HCT116 (cell line): ENCODE results near the gene PHF20. TPM values are rescaled to one million over a fixed set of nuclear protein-coding genes. Genes with fewer than 3 reads are reported as not detected.
"Not testable (repeated sequence)": the region's sequence is repeated elsewhere in the genome, so short reads cannot be mapped to it uniquely, and the experiment has no call there.

Source experiments
- ATAC-seq: fragments of 200-7000 bp; cut with Tn5 transposase; 2 replicates; pipeline ENCODE4 v1.9.1; 2020; ENCODE audit warnings: mild to moderate bottlenecking, moderate library complexity
- BruUV-seq: library from RNA; stranded (reverse); fragments of 400-500 nt; replicated peaks from 2 replicates; lab custom pipeline; 2021; lab: Mats Ljungman, UMichigan
- CTCF ChIA-PET: fragments of 300-600 bp; sonication (Branson Sonifier 250); formaldehyde crosslinking; loops from one replicate; lab custom pipeline; 2021; ENCODE audit warnings: antibody characterized with exemption; lab: Charles Lee
- POLR2A ChIA-PET: fragments of 300-600, 350-600 bp; sonication (Branson Sonifier 250); formaldehyde crosslinking; loops from one replicate; lab custom pipeline; 2021; ENCODE audit warnings: antibody characterized with exemption; lab: Charles Lee
- RAD21 ChIA-PET, 2 experiments: fragments of 300-600 bp; sonication (Branson Sonifier 250); formaldehyde crosslinking; loops; one replicate each; lab custom pipeline; 2023; ENCODE audit warnings: low total read pairs in 2 of 2; ENCODE audit not compliant: uncharacterized antibody in 2 of 2, unreplicated experiment in 2 of 2, low non-redundant PET in 1 of 2; lab: Charles Lee
- DNase-seq: peaks from one replicate; pipeline ENCODE4 v3.0.0-alpha.2; 2010; ENCODE audit warnings: low read depth, low spot score
- H2AFZ ChIP-seq: fragments of 200-600 bp; shearing (Covaris generic), sonication (generic); 2 replicates; pipeline ENCODE4 v1.6.1; 2017; ENCODE audit warnings: low read depth, mixed run types, mixed read lengths, antibody characterized with exemption, low read length; ENCODE audit not compliant: poor library complexity, severe bottlenecking
- H3K27ac ChIP-seq: 2 replicates; pipeline ENCODE4 v1.5.1; 2012; ENCODE audit warnings: low read depth, low read length
- H3K27me3 ChIP-seq: fragments of 200-600 bp; sonication (generic); 2 replicates; pipeline ENCODE4 v1.6.1; 2016; ENCODE audit warnings: mixed run types, low read length, mixed read lengths; ENCODE audit not compliant: insufficient read depth
- H3K36me3 ChIP-seq, 2 experiments: fragments of 200-500 bp in 1 of 2; fragments of 200-600 bp in 1 of 2; sonication (Bioruptor generic) in 1 of 2; sonication (generic) in 1 of 2; 2 replicates each; pipeline versions ENCODE4 v1.5.1 to v1.6.1; 2014 to 2016; ENCODE audit warnings: low read length in 2 of 2, inconsistent platforms in 1 of 2, mixed read lengths in 1 of 2, mixed run types in 1 of 2; ENCODE audit not compliant: insufficient read depth in 2 of 2, control insufficient read depth in 1 of 2
- H3K4me1 ChIP-seq, 2 experiments: fragments of 200-600 bp in 1 of 2; sonication (generic) in 1 of 2; 2 replicates each; pipeline versions ENCODE4 v1.5.1 to v1.6.1; 2012 to 2017; ENCODE audit warnings: low read length in 2 of 2, inconsistent platforms in 1 of 2, mild to moderate bottlenecking in 1 of 2, mixed read lengths in 1 of 2, mixed run types in 1 of 2, moderate library complexity in 1 of 2; ENCODE audit not compliant: insufficient read depth in 2 of 2, control insufficient read depth in 1 of 2
- H3K4me2 ChIP-seq: fragments of 200-600 bp; sonication (generic); 2 replicates; pipeline ENCODE4 v1.6.1; 2017; ENCODE audit warnings: mixed run types, low read length, mixed read lengths
- H3K4me3 ChIP-seq, 2 experiments: fragments of 200-600 bp in 1 of 2; sonication (generic) in 1 of 2; replicated peaks in 1 of 2; 2 replicates each; pipeline ENCODE4 v1.5.1; 2011 to 2016; ENCODE audit warnings: low read length in 2 of 2, control low read depth in 1 of 2, low read depth in 1 of 2, mild to moderate bottlenecking in 1 of 2, mixed read lengths in 1 of 2, mixed run types in 1 of 2
- H3K79me2 ChIP-seq: fragments of 200-600 bp; sonication (generic); 2 replicates; pipeline ENCODE4 v1.6.1; 2017; ENCODE audit warnings: mild to moderate bottlenecking, mixed run types, low read length, moderate library complexity, mixed read lengths; ENCODE audit not compliant: insufficient read depth
- H3K9ac ChIP-seq: fragments of 200-600 bp; sonication (generic); 2 replicates; pipeline ENCODE4 v1.6.1; 2016; ENCODE audit warnings: low read length, mixed read lengths
- H3K9me2 ChIP-seq: fragments of 200-600 bp; sonication (generic), shearing (Covaris generic); 2 replicates; pipeline ENCODE4 v1.6.1; 2017; ENCODE audit warnings: mixed run types, mild to moderate bottlenecking, moderate library complexity; ENCODE audit not compliant: insufficient read depth
- H3K9me3 ChIP-seq, 2 experiments: fragments of 200-500 bp in 1 of 2; fragments of 200-600 bp in 1 of 2; sonication (Bioruptor generic) in 1 of 2; sonication (generic) in 1 of 2; 2 replicates each; pipeline ENCODE4 v1.6.1; 2014 to 2017; ENCODE audit warnings: low read length in 2 of 2, mixed read lengths in 2 of 2, inconsistent platforms in 1 of 2, low read depth in 1 of 2, mild to moderate bottlenecking in 1 of 2, mixed run types in 1 of 2, moderate library complexity in 1 of 2; ENCODE audit not compliant: control insufficient read depth in 1 of 2, insufficient read depth in 1 of 2
- H4K20me1 ChIP-seq: fragments of 200-600 bp; sonication (generic), shearing (Covaris generic); 2 replicates; pipeline ENCODE4 v1.6.1; 2017; ENCODE audit warnings: mixed run types, mild to moderate bottlenecking, moderate library complexity; ENCODE audit not compliant: insufficient read depth
- CBX3 ChIP-seq: IDR thresholded peaks from 2 replicates; pipeline ENCODE4 v1.6.1; 2012; ENCODE audit warnings: low read depth
- JUND ChIP-seq: IDR thresholded peaks from 2 replicates; pipeline ENCODE4 v1.6.1; 2012
- TCF7L2 ChIP-seq: IDR thresholded peaks from 2 replicates; pipeline ENCODE4 v1.7.0; 2011; ENCODE audit warnings: borderline replicate concordance, inconsistent platforms; ENCODE audit not compliant: insufficient read depth, insufficient read length; ENCODE audit errors: extremely low read depth
- intact Hi-C: fragments of 100-400 bp; cut with micrococcal nuclease; formaldehyde crosslinking; loops from 2 replicates; pipeline ENCODE4 v1.10.0; 2022
- total RNA-seq: library from RNA; stranded (reverse); gene quantifications from one replicate; pipeline ENCODE4 v1.2.1, GENCODE V29; 2021; ENCODE audit not compliant: unreplicated experiment

The PHF20 gene
- total RNA-seq, 1 experiment from 2014 or later: 40.8 TPM

- no peak overlapping the region for H3K9ac ChIP-seq
- TF ChIP-seq CBX3 (0 out of 2 replicates have a peak, but pooled peaks have one; percentile 13), TCF7L2 (no peak), JUND (no peak)
- ChIA-PET RAD21 (no interaction called here), CTCF (no interaction called here), POLR2A (no interaction called here)
- 0 out of 4 replicates have a peak, but pooled peaks cover 0 to 3% of the 10 kb centered on the region in 2 experiments for H3K4me1 ChIP-seq
- BruUV-seq: no TSS peak
- peaks cover 0 to 8% of the 10 kb centered on the region in 2 experiments; a peak in 1 of 4 replicates for H3K9me3 ChIP-seq
- no peak overlapping the region for H3K4me3 ChIP-seq
- no peaks in the 10 kb centered on the region for H4K20me1 ChIP-seq
- intact Hi-C loops: no loop called here
- H3K4me2 ChIP-seq: no peak overlapping the region
- no peaks in the 10 kb centered on the region for H3K79me2 ChIP-seq
- H3K27ac ChIP-seq: no peak overlapping the region
- peaks cover 0 to 9% of the 10 kb centered on the region in 2 experiments; a peak in 1 of 4 replicates for H3K36me3 ChIP-seq
- DNase-seq: no peak
- H3K27me3 ChIP-seq: no peaks in the 10 kb centered on the region
- ATAC-seq: no peak
- no peaks in the 10 kb centered on the region for H3K9me2 ChIP-seq
- H2AFZ ChIP-seq: no peak overlapping the region
Observed at GRCh38 chr20:35842361-35842760, 70.5 kb downstream of the PHF20 start.

DNA sequence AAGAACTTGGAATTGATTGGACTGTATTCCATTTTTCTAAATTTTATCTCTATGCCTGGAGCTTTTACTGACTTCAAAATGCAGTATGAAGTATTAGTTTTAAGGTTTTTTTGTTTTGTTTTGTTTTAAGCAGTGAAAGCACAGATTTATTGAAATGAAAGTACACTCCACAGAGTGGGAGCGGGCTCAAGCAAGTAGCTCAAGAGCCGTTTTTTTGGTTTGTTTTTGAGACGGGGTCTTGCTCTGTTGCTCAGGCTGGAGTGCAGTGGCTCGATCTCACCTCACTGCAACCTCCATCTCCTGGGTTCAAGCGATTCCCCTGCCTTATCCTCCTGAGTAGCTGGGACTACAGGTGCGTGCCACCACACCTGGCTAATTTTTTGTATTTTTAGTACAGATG, 72.1 kb downstream of the PHF20 start:
- H3K79me2 ChIP-seq, H3K9me2 ChIP-seq, H3K9ac ChIP-seq, H3K4me3 ChIP-seq, H3K27ac ChIP-seq, BruUV-seq, H2AFZ ChIP-seq, intact Hi-C loops, CTCF ChIA-PET, H3K36me3 ChIP-seq, H4K20me1 ChIP-seq, ATAC-seq, DNase-seq, H3K9me3 ChIP-seq, H3K4me1 ChIP-seq, H3K4me2 ChIP-seq, H3K27me3 ChIP-seq, POLR2A ChIA-PET, RAD21 ChIA-PET: not testable (repeated sequence)
